Activated T-cell treated with anti-CD3 and anti-CD28 coated beads for 1 hour (primary cell): Measurements from ENCODE around the gene FOLR3.
"Not testable (repeated sequence)": the region's sequence is repeated elsewhere in the genome, so short reads cannot be mapped to it uniquely, and the experiment has no call there.

ENCODE experiments used
- DNase-seq: peaks from one replicate; pipeline ENCODE4 v3.0.0-alpha.2; 2020; ENCODE audit warnings: low read depth

FOLR3 gene

DNA sequence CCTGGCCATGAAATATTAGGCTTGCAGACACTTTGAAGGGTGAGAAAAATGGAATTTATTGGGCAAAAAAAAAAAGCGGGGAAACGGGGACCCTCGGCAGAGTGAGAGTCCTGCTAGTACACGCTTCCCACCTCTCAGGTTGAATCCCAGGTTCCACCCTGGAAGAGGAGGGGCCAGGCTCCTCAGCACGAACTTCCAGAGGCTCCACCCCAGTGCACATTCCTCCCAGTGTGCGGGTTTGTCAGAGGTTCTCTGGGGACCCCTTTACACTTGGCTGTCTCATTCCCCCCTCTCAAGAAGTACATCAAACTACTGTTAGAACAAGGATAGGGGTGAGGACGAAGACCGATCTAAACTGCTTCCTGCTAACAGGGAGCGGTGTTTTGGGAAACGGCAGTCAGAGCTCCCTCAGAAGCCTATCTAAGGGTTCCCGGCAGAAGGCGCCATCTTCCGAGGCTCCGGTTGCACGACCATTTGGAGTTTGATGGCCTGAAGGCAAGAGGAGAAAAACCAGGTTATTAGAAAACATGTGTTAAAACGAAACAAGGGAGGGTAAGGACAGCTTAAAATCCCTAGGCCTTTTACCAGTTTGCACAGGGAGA is 27.5 kb downstream of the FOLR3 start:
- no peak for DNase-seq

DNA sequence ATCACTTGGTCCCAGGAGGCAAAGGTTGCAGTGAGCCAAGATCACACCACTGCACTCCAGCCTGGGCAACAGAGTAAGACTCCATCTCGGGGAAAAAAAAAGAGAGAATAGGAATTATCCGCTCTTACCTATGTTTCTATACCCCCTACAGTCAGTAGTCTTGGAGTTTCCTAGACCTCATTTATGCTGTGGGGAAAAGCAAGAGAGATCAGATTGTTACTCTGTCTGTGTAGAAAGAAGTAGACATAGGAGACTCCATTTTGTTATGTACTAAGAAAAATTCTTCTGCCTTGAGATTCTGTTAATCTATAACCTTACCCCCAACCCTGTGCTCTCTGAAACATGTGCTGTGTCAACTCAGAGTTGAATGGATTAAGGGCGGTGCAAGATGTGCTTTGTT is 28.7 kb downstream of the FOLR3 start:
- not testable (repeated sequence) for DNase-seq

DNA sequence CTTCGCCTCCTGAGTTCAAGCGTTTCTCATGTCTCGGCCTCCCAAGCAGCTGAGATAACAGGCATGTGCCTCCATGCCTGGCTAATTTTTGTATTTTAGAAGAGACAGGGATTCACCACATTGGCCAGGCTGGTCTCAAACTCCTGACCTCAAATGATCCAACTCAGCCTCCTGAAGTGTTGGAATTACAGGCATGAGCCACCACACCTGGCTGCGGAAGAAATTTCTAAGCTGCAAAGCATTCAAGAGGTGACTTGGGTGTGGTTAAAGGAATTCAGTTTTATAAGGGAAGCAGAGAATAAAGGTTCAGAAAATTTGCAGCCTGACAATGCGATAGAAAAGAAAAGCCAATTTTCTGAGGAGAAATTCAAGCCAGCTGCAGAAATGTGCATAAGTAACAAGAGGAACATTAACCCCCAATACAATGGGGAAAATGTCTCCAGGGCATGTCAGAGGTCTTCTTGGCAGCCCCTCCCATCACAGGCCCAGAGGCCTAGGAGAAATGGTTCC is 33.6 kb downstream of the FOLR3 start:
- not testable (repeated sequence) for DNase-seq

GRCh38 chr11:72169754-72170153 is 34.2 kb downstream of the FOLR3 start:
- DNase-seq, result not testable (repeated sequence)

GRCh38 chr11:72172043-72172442 is 36.5 kb downstream of the FOLR3 start:
- DNase-seq, result not testable (repeated sequence)

GRCh38 chr11:72173291-72173690 is 37.8 kb downstream of the FOLR3 start:
- DNase-seq, result no peak

DNA sequence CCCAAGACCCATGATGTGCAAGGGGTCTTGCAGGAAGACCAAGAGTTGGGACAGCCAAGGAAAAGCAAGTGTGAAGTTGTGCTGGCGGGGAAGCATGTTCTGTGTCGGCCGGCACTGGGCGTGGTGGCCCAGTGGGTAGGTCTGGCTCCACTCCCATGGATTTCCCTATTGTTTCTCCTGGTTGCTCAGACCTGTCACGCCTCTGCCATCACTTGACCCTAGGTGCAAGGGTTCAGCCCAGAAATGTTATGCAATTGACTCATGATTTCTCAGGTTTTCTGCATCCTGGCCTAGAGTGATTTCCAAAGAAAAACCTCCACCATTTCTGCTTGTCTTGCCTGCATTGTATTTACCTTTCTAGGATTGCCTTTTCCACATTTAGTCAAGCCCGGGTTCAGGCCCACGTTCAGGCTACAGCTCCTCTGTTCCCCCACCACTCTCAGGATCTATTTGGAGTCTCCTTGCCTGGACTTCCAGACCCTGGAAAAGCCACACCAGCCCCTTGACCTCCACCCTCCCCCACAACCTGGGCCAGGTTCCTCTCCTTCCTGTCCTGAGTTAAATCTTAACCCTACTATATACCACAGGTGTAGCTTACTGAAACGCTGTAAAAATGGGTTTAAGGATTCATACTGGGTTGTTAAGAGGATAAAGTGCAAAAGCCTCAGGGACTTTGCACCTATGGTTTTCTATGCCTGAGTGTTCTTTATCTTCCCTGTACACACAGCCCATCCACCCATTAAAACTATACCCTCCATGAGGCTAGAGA is 39.0 kb downstream of the FOLR3 start:
- no peak for DNase-seq

DNA sequence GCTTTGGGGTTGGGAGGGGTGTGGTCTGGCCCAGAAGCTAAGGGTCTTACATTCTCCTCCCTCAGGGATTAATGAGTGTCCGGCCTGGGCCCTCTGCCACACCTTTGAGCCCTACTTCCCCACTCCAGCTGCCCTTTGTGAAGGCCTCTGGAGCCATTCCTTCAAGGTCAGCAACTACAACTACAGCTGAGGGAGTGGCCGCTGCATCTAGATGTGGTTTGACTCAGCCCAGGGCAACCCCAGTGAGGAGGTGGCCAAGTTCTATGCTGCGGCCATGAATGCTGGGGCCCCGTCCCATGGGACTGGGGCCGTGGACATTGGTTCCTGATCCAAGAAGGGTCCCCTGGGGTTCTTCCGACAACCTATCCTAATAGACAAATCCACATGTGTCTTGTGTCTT is 42.1 kb downstream of the FOLR3 start:
- no peak for DNase-seq

GRCh38 chr11:72179049-72179803 is 43.7 kb downstream of the FOLR3 start:
- no peak for DNase-seq

DNA sequence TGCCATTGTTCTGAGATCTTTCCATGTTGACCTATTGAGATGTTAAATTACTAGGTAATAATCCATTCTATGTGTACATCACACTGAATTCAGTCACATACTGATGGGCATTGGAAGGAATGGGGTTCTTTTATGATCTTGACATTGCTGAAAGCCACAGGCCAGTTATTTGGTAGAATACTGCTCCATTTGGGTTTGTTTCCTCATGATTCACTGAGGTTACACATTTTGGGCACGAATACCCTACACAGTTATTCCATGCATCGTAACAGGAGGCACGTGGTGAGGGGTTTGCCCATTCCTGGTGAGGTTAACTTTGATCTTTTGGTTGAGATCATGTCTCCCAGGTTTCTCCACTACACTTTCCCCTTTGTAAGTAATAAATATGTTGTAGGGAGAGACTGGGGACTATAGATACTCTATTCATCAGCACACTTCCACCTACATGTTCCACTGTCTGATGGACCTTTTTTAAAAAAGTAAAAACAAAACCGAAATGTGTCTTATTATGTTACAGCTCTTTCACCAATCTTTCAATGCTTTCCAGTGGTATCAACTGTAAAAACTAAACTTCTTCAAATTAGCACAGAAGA is 44.4 kb downstream of the FOLR3 start:
- no peak for DNase-seq

DNA sequence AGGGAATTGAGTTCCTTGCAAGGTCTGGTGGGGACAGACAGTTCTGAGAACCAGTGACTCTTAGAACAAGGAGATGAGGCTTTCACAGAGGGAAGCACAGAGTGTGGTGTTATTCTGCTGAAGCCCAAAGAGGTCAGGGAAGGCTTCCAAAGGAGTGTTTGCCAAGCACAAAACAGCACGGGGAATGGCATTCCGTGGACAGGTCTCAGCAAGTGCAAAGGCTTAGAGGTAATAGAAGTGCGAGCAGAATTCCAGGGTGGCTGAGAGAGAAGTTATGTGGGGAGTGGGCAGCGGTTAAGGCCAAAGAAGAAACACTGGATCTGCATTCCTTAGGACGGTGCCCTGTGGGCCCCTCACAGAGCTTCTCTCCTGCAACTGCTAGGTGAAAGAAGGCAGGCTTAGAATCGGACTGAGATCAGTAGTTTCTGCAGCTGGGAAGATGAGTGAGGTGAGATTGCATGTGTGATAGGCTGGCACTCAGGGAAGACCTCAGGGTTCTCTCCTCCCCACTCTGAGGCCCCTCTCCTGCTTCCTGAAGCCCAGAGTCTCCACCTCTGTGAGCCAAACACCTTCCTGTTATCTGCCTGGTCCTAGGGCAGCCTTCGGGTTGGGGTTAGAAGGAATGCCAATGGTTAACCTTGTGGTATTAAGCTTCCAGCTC is 45.5 kb downstream of the FOLR3 start:
- not testable (repeated sequence) for DNase-seq

GRCh38 chr11:72181553-72181958 is 46.0 kb downstream of the FOLR3 start:
- DNase-seq, result not testable (repeated sequence)

- no peak for DNase-seq
Measured at GRCh38 chr11:72188267-72188666, 52.7 kb downstream of the FOLR3 start.
